HL-60 (cell line): ENCODE data around the gene SCG5.

Source experiments
- DNase-seq, 2 experiments: peaks; one replicate each; pipeline ENCODE4 v3.0.0-alpha.2; 2010 to 2020; ENCODE audit warnings: low read depth in 1 of 2, low spot score in 1 of 2
- H3K27ac ChIP-seq: fragments of 250-450 bp; sonication (Bioruptor Pico); replicated peaks from 2 replicates; pipeline ENCODE4 v1.5.1; 2020; ENCODE audit warnings: mild to moderate bottlenecking, moderate library complexity
- H3K27me3 ChIP-seq: fragments of 250-450 bp; sonication (Bioruptor Pico); 2 replicates; pipeline ENCODE4 v1.5.1; 2021; ENCODE audit warnings: mild to moderate bottlenecking, moderate library complexity; ENCODE audit not compliant: insufficient read depth, poor library complexity, severe bottlenecking
- H3K4me3 ChIP-seq: replicated peaks from 2 replicates; pipeline ENCODE4 v1.5.1; 2011; ENCODE audit warnings: mild to moderate bottlenecking, control low read depth, low read length; ENCODE audit not compliant: insufficient read depth
- GABPA ChIP-seq: IDR thresholded peaks from 2 replicates; pipeline ENCODE4 v1.6.1; 2012; ENCODE audit warnings: low read depth
- POLR2AphosphoS5 ChIP-seq: IDR thresholded peaks from 2 replicates; pipeline ENCODE4 v1.6.1; 2012; ENCODE audit warnings: low read depth
- REST ChIP-seq: IDR thresholded peaks from 2 replicates; pipeline ENCODE4 v1.6.1; 2012; ENCODE audit warnings: low read depth; ENCODE audit not compliant: insufficient replicate concordance
- SPI1 ChIP-seq: IDR thresholded peaks from 2 replicates; pipeline ENCODE4 v1.6.1; 2012; ENCODE audit warnings: low read depth, mild to moderate bottlenecking, borderline replicate concordance
- TF ChIP-seq, protein P1 (sequence below): IDR thresholded peaks from one replicate; pipeline ENCODE4 v1.5.1; 2011; ENCODE audit warnings: low read length, control low read depth, inconsistent platforms; ENCODE audit not compliant: insufficient read depth

Gene SCG5

GRCh38 chr15:32682569-32682968 lies 41.1 kb downstream of the SCG5 start:
- TF ChIP-seq, protein P1, sequence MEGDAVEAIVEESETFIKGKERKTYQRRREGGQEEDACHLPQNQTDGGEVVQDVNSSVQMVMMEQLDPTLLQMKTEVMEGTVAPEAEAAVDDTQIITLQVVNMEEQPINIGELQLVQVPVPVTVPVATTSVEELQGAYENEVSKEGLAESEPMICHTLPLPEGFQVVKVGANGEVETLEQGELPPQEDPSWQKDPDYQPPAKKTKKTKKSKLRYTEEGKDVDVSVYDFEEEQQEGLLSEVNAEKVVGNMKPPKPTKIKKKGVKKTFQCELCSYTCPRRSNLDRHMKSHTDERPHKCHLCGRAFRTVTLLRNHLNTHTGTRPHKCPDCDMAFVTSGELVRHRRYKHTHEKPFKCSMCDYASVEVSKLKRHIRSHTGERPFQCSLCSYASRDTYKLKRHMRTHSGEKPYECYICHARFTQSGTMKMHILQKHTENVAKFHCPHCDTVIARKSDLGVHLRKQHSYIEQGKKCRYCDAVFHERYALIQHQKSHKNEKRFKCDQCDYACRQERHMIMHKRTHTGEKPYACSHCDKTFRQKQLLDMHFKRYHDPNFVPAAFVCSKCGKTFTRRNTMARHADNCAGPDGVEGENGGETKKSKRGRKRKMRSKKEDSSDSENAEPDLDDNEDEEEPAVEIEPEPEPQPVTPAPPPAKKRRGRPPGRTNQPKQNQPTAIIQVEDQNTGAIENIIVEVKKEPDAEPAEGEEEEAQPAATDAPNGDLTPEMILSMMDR: no peak
- TF ChIP-seq GABPA: no peak
- no peak for DNase-seq
- Histone ChIP-seq H3K4me3 (no peak overlapping the region), H3K27me3 (no peaks in the 10 kb centered on the region), H3K27ac (no peak overlapping the region)

GRCh38 chr15:32682977-32683630 lies 41.6 kb downstream of the SCG5 start:
- Histone ChIP-seq H3K27ac (no peak overlapping the region), H3K27me3 (no peaks in the 10 kb centered on the region), H3K4me3 (no peak overlapping the region)
- DNase-seq: no peak
- no peak for TF ChIP-seq SPI1
- TF ChIP-seq, protein P1: no peak
- no peak for TF ChIP-seq GABPA
- no peak for TF ChIP-seq POLR2AphosphoS5
- no peak for TF ChIP-seq REST

GRCh38 chr15:32683906-32684584 lies 42.5 kb downstream of the SCG5 start:
- TF ChIP-seq, protein P1: no peak
- TF ChIP-seq POLR2AphosphoS5: no peak
- peak; percentile 77; the same call in 1 of the 2 replicates for TF ChIP-seq SPI1
- no peak for TF ChIP-seq GABPA
- TF ChIP-seq REST: no peak
- Histone ChIP-seq H3K4me3 (no peak overlapping the region), H3K27ac (no peak overlapping the region), H3K27me3 (no peaks in the 10 kb centered on the region)
- DNase-seq: peak; percentile 38 to 43
